ENCODE measurements around the gene FOXK1.

The FOXK1 gene

GRCh38 chr7:4745265-4745919 is 63.3 kb downstream of the FOXK1 start:
- DNase-seq (ENCODE audit: low read depth): no peak

- DNase-seq (ENCODE audit: low read depth): no peak
Measured at GRCh38 chr7:4745971-4746919, 64.2 kb downstream of the FOXK1 start.

- DNase-seq (ENCODE audit: low read depth): no peak
Measured at GRCh38 chr7:4747013-4747412, 64.9 kb downstream of the FOXK1 start.

GRCh38 chr7:4747746-4748145 is 65.7 kb downstream of the FOXK1 start:
- DNase-seq (ENCODE audit: low read depth): no peak

DNA sequence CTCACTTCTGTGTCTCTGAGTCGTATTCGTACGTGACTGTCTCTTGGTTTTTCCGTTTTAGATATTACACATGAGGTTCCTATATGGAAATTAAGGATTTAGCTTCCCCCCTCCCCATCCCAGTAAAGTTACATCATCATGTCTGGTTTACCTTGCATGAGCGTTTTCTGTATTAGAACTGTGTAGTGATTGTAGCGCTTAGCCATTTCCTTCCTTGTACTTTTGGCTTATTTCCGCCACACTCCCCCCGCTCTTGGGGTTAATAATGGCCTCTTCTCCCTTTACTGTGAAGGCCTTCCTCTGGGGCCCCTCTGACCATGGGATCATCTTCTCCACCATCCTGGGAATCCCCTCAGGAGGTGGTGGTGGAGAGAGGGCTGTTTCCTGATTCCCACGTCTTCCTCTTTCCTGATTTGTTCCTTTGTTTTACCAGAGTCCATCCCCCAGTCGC is 66.2 kb downstream of the FOXK1 start:
- no peak for DNase-seq (ENCODE audit: low read depth)

DNA sequence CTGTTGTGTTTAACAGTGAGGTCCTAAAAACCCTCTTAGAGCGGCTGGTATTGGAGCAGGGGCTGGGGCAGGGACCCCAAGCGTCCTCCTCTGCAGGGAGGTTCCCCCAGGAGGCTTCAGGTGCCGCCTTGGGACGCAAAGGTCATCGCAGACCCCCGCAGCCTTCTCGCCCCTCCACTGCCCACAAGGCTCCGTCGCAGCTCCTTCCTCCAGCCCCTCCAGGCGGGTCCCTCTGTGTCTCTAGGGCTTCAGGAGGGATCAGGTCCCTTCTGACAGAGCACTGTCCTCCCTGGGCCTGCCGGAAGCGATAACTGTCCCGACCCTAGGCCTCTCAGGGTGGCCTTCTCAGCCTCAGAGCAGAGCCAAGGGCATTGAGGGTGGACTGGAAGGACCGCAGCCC is 67.3 kb downstream of the FOXK1 start:
- no peak for DNase-seq (ENCODE audit: low read depth)

- no peak for DNase-seq (ENCODE audit: low read depth)
Measured at GRCh38 chr7:4749798-4750197, 67.7 kb downstream of the FOXK1 start.

DNA sequence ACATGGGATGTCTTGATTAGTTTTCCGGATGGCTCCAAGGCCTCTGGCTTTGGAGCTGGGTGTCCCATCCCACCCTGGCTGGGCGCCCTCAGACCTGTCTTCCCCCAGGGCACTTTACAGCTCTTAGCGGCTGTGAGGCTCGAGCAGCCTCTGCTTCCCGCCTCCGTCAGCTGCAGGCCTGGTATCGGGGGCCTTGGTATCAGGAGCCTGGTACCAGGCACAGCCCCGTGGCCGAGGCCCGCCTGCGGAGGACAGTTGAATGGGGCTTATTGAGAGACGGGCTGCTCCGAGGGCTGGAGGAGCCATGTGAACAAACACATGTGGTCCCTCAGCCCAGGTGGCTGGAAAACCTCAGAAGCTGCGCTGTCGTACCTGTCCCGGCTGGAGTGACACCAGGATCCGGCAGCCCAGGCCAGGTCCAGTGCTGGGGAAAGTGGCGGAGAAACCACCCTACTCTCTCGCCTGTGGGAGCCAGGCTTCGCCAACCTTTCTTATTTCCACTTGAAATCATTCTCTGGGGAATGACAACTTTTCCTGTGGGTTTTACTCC is 69.4 kb downstream of the FOXK1 start:
- DNase-seq (ENCODE audit: low read depth): no peak

DNA sequence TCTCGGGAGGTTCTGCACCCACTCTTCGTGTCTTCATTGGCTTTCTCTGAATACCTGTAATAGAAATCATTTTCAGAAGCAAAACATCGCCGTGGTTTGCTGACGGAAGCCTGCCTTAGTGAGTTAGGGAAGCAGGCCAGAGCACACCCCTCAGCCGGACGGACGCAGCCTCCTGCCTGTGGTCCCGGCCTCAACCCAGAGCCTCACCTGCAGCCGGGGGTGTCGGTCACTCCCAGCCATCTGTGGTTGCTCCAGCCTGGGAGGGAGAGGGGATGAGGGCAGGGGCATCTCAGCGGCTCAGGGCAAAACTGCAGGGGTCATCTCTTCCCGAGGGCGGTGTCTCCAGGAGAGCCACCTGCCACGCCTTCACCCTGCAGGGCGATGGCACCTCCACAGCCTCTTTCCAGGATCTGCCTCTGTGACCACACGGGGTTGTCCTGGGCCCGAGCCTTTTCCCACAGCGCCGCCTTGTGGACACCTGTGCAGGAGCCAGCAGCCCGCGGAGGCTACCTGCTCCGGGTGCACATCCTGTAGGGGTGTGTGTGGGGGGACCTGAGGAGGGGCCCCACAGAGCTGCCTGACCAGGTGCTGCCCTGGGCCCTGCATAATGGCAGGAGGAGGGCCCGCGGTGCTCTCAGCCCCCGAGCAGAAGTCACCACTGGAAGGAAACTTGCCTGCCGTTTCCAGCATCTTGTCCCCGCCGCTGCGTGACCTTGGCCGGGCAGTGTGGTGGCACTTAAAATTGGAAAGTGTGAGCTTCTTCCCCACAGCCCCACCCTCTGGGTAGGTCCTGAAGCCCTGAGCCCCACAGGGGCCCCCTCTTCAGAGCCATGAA is 71.7 kb downstream of the FOXK1 start:
- peak; percentile 76 for DNase-seq (ENCODE audit: low read depth)

GRCh38 chr7:4754433-4755010 is 72.4 kb downstream of the FOXK1 start:
- no peak for DNase-seq (ENCODE audit: low read depth)

DNA sequence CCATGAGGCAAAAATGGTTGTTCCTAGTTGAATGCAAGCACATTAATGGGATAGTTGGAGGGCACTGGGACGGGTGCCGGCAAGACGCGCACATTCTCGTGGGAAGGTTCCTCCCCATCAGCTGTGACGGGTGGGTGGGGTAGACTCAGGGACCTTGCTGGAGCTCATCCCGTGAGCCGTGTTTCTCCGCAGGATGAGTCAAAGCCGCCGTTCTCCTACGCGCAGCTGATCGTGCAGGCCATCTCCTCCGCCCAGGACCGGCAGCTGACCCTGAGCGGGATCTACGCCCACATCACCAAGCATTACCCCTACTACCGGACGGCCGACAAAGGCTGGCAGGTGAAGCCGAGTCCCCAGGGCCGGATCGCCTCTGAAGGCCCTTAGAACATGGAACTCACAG is 73.0 kb downstream of the FOXK1 start:
- no peak for DNase-seq (ENCODE audit: low read depth)

DNA sequence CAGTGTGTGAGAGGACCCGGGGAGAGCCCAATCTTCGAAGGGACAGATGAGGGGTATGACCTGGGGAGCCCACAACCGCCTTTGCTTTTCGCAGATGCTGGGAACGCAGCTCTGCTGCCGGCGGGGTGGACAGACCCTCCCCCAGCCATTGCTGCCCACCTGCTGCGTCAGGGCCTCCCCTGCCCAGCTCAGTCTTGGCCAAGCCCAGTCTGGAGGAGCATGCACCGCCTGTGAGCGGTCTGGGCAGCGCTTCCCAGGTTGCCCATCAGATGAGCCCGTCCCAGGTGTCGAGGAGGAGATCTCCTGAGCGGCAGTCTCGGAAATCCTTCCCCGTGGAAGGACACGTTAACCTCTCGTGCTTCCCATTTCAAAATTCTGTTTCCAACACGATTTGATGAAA is 76.0 kb downstream of the FOXK1 start:
- no peak for DNase-seq (ENCODE audit: low read depth)

GRCh38 chr7:4758791-4759190 is 76.7 kb downstream of the FOXK1 start:
- no peak for DNase-seq (ENCODE audit: low read depth)

DNA sequence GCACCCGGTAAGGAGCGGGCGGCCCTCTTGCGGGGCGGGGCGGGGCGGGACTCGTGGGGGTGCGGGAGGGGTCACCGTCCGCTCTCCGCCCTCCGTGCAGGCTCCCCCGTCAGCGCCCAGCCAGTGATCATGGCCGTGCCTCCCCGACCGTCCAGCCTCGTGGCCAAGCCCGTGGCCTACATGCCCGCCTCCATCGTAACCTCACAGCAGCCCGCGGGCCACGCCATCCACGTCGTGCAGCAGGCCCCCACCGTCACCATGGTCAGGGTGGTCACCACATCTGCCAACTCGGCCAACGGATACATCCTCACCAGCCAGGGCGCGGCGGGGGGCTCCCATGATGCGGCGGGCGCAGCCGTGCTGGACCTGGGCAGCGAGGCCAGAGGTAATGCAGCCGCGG is 77.1 kb downstream of the FOXK1 start:
- no peak for DNase-seq (ENCODE audit: low read depth)

DNA sequence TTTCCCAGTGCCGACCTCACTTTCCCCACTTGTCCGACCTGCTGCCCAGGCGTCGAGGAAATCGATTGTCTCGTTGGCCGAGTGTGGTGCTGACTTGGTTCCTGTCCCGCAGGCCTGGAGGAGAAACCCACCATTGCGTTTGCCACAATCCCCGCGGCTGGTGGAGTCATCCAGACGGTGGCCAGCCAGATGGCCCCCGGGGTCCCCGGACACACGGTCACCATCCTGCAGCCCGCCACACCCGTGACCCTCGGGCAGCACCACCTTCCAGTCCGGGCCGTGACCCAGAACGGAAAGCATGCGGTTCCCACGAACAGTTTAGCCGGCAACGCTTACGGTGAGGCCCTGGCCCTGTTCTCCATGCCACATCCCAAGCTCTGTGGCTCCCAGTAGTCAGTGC is 78.9 kb downstream of the FOXK1 start:
- no peak for DNase-seq (ENCODE audit: low read depth)

DNA sequence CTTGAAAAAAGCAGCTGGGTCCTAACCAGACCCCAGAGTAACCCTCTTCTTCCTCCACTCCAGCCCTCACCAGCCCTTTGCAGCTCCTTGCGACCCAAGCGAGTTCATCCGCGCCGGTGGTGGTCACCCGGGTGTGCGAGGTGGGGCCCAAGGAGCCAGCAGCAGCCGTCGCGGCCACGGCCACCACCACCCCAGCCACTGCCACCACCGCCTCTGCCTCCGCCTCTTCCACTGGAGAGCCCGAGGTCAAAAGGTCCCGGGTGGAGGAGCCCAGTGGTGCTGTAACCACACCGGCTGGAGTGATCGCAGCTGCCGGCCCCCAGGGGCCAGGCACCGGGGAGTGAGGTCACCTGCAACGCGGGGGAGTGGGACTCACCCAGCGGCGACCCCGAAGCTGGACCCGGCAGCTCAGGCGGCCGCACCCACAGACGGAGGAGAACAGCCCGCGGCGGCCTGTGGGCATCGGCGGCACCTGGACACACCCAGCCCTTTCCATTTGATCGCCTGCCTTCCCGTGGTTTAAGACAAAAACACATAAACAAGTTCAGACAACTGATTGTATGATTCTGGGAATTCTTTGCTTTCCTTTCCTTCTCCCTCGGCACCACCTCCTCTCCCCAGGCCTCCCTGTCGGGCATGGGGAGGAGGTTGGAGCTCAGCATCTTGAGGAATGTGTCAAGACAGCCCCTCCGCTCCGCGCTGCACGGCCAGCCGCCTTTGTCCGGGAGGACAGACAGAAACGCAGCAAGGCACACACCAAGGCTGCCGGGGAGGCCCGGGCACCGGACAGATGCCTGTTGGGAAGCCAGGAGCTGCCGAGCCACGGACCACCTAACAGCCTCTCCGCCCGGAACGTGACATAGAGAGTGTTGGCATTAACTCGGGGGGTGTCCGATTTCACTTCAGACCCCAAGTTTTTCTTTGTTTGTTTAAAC is 80.3 kb downstream of the FOXK1 start:
- DNase-seq (ENCODE audit: low read depth): no peak

GRCh38 chr7:4763091-4763793 is 81.1 kb downstream of the FOXK1 start:
- no peak for DNase-seq (ENCODE audit: low read depth)

GRCh38 chr7:4763794-4764185 is 81.7 kb downstream of the FOXK1 start:
- no peak for DNase-seq (ENCODE audit: low read depth)

DNA sequence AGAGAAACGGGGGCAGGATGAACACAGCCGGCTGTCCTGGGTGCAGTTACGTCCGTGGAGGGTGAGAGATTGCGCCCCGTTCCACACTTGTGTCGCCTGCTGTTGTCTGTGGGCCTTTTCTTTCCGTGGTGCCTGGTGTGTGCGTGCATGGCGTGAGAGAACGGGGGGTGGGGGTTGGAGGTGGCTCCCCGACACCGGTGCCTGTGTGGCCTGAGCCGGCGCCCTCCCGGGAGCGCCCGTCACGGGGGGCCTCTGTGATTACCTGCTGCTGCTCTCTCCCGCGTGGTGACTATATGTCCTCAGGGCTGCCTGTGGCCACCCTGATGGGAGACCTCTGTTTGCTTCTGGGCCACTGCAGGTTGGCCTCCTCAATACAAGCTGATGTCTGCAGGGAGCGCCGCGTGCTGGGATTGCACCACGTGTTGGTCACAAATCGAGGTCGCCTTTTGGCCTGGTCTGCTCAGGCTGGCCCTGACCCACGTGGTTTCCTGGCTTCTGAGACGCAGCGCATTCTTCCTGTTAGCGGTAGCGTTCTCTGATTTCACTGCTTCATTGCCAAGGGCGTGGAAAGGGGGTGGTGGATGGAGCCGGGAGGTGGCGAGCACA is 82.4 kb downstream of the FOXK1 start:
- DNase-seq (ENCODE audit: low read depth): no peak

Data from activated T-helper 1 cell treated with Interleukin-2 at 50 U/mL for 16 hours (primary cell).